Stomach smooth muscle (tissue), 2 donors: ENCODE results near the gene TTC19.

ENCODE experiments used
- H3K27ac ChIP-seq: one replicate; pipeline ENCODE4 v1.7.0; 2013; ENCODE audit warnings: mild to moderate bottlenecking, low read length, inconsistent platforms
- H3K27me3 ChIP-seq, 2 donors: one replicate each; pipeline ENCODE4 v1.7.0; 2013; ENCODE audit warnings: low read length in 2 of 2; ENCODE audit not compliant: insufficient read depth in 2 of 2, control insufficient read depth in 1 of 2
- H3K36me3 ChIP-seq, 2 donors: one replicate each; pipeline ENCODE4 v1.7.0; 2013; ENCODE audit warnings: low read length in 2 of 2; ENCODE audit not compliant: control insufficient read depth in 2 of 2, insufficient read depth in 2 of 2
- H3K4me1 ChIP-seq: one replicate; pipeline ENCODE4 v1.7.0; 2013; ENCODE audit warnings: low read length; ENCODE audit not compliant: control insufficient read depth, insufficient read depth
- H3K4me3 ChIP-seq, 2 donors: one replicate each; pipeline ENCODE4 v1.7.0; 2013; ENCODE audit warnings: low read length in 2 of 2
- H3K9ac ChIP-seq, 2 donors: one replicate each; pipeline ENCODE4 v1.7.0; 2013; ENCODE audit warnings: low read length in 2 of 2, mild to moderate bottlenecking in 1 of 2
- H3K9me3 ChIP-seq, 2 donors: one replicate each; pipeline ENCODE4 v1.7.0; 2013; ENCODE audit warnings: low read length in 2 of 2; ENCODE audit not compliant: control insufficient read depth in 2 of 2
- donor health status: healthy.
- donor health status: Pancreatic carcinoma.

TTC19 gene

DNA sequence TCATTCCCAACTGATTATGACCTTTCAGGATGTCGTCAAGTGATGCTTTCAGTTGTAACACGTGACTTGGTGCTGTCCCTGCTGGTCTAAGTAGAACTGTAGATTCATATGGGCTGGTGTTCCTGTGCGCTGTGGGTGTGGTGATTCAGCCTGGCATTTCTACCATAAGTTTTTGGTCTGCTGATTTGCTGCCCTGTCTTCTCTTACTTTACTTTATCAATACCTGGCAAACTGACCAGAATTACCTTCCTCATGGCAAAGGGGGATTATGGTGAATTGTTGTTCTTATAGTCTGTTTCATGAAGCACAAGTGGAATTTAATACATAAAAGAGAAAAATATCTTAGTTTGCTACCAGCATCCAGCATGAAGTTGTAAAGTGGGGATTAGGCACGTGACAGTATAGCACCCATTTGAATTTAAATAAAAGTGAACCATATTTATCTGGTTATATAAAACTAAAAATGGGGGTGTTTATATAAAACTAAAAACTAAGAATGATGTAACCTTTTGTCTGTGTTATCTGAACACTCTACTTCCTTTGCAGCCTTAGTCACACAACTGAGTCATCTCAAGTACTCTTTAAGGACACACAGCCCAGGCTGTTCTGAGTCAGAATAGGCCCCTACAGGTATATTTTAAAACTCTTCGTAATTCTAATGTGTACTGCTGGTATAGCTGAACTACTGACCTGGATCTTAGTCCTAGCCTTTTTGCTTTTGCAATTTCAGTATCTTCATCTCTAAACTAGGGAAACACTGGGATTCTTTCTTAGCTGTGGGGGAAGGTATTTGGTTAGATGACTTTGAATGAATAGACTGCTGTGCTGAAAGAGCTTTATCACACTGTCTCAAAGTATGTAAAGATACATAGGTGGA, 28.3 kb downstream of the TTC19 start:
- Histone ChIP-seq H3K4me3 (no peak overlapping the region), H3K27me3 (no peaks in the 10 kb centered on the region), H3K27ac (no peak overlapping the region), H3K36me3 (peaks cover 44 to 65% of the 10 kb centered on the region in 2 donors), H3K9ac (no peak overlapping the region), H3K9me3 (no peaks in the 10 kb centered on the region), H3K4me1 (no peaks in the 10 kb centered on the region)

- H3K4me3 ChIP-seq, result no peak overlapping the region
- no peaks in the 10 kb centered on the region for H3K4me1 ChIP-seq
- no peaks in the 10 kb centered on the region for H3K27me3 ChIP-seq
- peaks cover 37 to 44% of the 10 kb centered on the region in 2 donors for H3K36me3 ChIP-seq
- H3K9ac ChIP-seq, result no peak overlapping the region
- H3K9me3 ChIP-seq, result no peaks in the 10 kb centered on the region
- no peak overlapping the region for H3K27ac ChIP-seq
Observed at GRCh38 chr17:16033729-16034349, 34.2 kb downstream of the TTC19 start.

DNA sequence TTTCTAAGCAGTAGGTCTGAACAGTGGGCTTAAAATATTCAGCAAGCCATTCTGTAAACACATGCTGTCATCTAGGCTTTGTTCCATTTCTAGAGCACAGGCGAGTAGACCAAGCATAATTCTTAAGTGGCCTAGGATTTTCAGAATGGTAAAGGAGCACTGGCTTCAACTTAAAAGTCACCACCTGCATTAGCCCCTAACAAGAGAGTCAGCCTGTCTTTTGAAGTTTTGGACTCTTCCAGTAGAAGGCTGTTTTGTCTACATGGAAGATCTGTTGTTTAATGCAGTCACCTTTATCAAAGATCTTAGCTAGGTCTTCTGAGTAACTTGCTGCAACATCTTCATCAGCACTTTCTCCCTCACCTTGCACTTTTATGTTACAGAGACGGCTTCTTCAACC, 36.6 kb downstream of the TTC19 start:
- Histone ChIP-seq H3K27ac (no peak overlapping the region), H3K27me3 (no peaks in the 10 kb centered on the region), H3K36me3 (peaks cover 32 to 46% of the 10 kb centered on the region in 2 donors), H3K4me1 (no peaks in the 10 kb centered on the region), H3K9ac (no peak overlapping the region), H3K4me3 (no peak overlapping the region), H3K9me3 (no peaks in the 10 kb centered on the region)

GRCh38 chr17:16037636-16038035, 38.0 kb downstream of the TTC19 start:
- Histone ChIP-seq H3K4me1 (no peaks in the 10 kb centered on the region), H3K9ac (no peak overlapping the region), H3K36me3 (peaks cover 28 to 44% of the 10 kb centered on the region in 2 donors), H3K27ac (no peak overlapping the region), H3K27me3 (no peaks in the 10 kb centered on the region), H3K9me3 (no peaks in the 10 kb centered on the region), H3K4me3 (no peak overlapping the region)

DNA sequence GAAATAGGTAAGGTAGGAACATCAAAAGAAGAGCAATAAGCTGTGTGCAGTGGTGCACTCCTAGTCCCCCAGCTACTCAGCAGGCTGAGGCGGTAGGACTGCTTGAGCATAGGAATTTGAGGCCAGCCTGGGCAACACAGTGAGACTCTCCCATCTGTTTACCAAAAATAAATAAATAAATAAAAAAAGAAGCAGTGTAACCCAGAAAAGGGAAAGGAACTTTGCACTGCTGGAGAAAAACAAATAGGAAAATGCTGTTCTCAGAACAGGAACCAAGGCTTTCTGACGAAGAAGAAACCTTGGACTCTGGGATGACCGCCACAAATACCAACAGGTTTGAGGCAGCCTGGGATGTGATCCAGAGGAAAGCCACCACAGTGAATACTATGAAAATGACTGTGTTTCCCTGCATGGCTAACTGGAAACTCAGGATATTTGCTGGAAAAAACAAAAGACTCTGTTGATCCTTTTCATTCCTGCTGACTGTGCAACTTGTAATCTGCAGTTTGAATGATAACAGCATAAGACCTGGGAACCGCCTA, 41.2 kb downstream of the TTC19 start:
- no peak overlapping the region for H3K4me3 ChIP-seq
- no peak overlapping the region for H3K9ac ChIP-seq
- no peaks in the 10 kb centered on the region for H3K4me1 ChIP-seq
- H3K36me3 ChIP-seq, result peaks cover 30 to 46% of the 10 kb centered on the region in 2 donors
- H3K9me3 ChIP-seq, result no peaks in the 10 kb centered on the region
- no peaks in the 10 kb centered on the region for H3K27me3 ChIP-seq
- H3K27ac ChIP-seq, result no peak overlapping the region

DNA sequence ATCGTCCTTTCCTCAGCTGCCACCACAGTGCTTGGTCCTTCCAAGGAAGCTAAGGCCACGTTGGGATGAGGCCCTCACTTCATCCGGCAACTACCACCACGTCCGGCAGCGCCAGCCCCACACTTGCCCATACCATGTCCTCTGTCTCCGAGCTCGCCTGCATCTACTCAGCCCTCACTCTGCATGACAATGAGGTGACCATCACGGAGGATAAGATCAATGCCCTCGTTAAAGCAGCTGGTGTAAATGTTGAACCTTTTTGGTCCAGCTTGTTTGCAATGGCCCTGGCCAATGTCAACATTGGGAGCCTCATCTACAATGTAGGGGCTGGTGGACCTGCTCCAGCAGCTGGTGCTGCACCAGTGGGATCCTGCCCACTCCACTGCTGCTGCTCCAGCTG, 44.9 kb downstream of the TTC19 start:
- no peak overlapping the region for H3K9ac ChIP-seq
- H3K27ac ChIP-seq, result no peak overlapping the region
- H3K4me3 ChIP-seq, result no peak overlapping the region
- H3K9me3 ChIP-seq, result no peaks in the 10 kb centered on the region
- peaks cover 48 to 49% of the 10 kb centered on the region in 2 donors for H3K36me3 ChIP-seq
- H3K27me3 ChIP-seq, result no peaks in the 10 kb centered on the region
- no peaks in the 10 kb centered on the region for H3K4me1 ChIP-seq

DNA sequence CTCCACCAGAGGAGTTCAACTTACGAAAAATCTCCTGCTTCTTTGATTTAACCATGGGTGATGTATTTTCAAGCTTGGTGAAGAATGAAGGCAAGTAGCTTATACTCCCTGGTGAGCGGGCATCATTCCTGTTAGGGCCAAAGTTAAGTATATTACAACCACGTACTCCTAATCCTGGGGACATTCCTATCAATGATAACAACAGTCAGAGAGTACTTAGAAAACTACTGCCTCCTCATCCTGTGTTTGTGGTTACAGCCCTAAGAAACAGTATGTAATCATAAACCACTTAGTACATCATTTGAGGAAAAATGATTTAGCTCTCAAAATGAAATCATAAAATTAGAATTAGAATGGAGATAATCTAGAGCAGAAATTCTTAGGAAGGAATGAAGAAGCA, 47.3 kb downstream of the TTC19 start:
- H3K27ac ChIP-seq, result no peak overlapping the region
- no peak overlapping the region for H3K9ac ChIP-seq
- no peak overlapping the region for H3K4me3 ChIP-seq
- no peaks in the 10 kb centered on the region for H3K4me1 ChIP-seq
- peaks cover 45 to 47% of the 10 kb centered on the region in 2 donors for H3K36me3 ChIP-seq
- no peaks in the 10 kb centered on the region for H3K27me3 ChIP-seq
- H3K9me3 ChIP-seq, result no peaks in the 10 kb centered on the region

GRCh38 chr17:16048811-16049449, 49.3 kb downstream of the TTC19 start:
- Histone ChIP-seq H3K36me3 (peaks cover 33 to 41% of the 10 kb centered on the region in 2 donors), H3K4me3 (no peak overlapping the region)

DNA sequence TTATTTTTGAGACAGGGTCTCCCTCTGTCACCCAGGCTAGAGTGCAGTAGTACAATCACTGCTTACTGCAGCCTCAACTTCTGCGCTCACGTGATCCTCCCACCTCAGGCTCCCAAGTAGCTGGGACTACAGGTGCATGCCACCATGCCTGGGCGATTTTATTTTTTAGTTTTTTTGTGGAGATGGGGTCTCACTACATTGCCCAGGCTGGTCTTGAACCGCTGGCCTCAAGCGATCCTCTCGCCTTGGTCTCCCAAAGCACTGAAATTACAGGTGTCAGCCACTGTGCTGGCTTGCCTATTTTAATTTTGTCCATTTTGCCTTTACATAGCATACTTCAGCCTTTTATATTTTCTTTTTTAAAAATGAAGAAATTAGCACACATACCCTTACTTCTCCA, 51.2 kb downstream of the TTC19 start:
- no peaks in the 10 kb centered on the region for H3K4me1 ChIP-seq
- no peaks in the 10 kb centered on the region for H3K27me3 ChIP-seq
- H3K36me3 ChIP-seq, result peaks cover 27 to 34% of the 10 kb centered on the region in 2 donors
- H3K9ac ChIP-seq, result no peak overlapping the region
- no peaks in the 10 kb centered on the region for H3K9me3 ChIP-seq
- no peak overlapping the region for H3K27ac ChIP-seq
- H3K4me3 ChIP-seq, result no peak overlapping the region

More at GRCh38 chr17:16048811-16049449, 49.3 kb downstream of the TTC19 start:
- H3K27ac ChIP-seq, result no peak overlapping the region
- H3K9me3 ChIP-seq, result no peaks in the 10 kb centered on the region
- no peaks in the 10 kb centered on the region for H3K27me3 ChIP-seq
- H3K9ac ChIP-seq, result no peak overlapping the region
- H3K4me1 ChIP-seq, result no peaks in the 10 kb centered on the region

- Histone ChIP-seq H3K9ac (no peak overlapping the region), H3K9me3 (no peaks in the 10 kb centered on the region), H3K4me3 (no peak overlapping the region), H3K4me1 (no peaks in the 10 kb centered on the region), H3K36me3 (peaks cover 24 to 27% of the 10 kb centered on the region in 2 donors), H3K27ac (no peak overlapping the region), H3K27me3 (no peaks in the 10 kb centered on the region)
Observed at GRCh38 chr17:16052486-16052885, 52.9 kb downstream of the TTC19 start.
